Activated CD8-positive, alpha-beta memory T cell treated with anti-CD3 and anti-CD28 coated beads, Interleukin-2, amount 50 U/mL, for 4 hours (primary cell): ENCODE results near the gene MOGAT3.

ENCODE experiments used
- DNase-seq: peaks from one replicate; pipeline ENCODE4 v3.0.0-alpha.2; 2020

The MOGAT3 gene

DNA sequence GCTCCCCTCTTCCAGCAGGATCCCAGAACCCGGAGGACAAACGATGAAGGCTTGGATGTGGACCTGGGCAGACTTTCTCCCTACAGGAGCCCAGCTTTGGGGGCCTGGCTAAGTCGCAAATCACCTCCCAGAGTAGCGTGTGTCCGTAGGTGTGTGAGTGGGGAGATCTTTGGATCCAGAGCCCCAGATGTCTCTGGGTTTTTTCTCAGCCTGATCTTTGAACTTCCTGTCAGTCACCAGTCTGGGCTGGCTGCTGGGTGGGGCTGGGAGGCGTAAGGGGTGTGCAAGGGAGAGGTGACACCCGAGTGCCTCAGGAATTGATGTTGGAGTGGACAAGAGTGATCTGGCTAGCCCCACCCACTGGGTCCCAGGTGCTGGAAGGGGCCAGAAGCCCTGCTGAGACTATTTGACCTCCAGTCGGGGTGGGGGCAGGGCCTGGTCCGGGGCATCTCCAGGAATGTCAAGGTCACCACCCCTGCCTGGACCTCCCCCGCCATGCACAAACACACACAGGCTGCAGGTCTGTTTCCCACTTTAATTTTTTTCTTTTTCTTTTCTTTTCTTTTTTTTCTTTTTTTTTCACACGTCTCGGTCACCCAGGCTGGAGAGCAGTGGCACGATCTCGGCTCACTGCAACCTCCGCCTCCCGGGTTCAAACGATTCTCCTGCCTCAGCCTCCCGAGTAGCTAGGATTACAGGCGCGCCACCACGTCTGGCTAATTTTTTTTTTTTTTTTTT lies at the start of gene MOGAT3:
MOGAT3 (minus strand) TSS at position 175 of the 738 bp plus-strand sequence. CDS start 182 bp downstream, outside the sequence.
- no peak for DNase-seq

DNA sequence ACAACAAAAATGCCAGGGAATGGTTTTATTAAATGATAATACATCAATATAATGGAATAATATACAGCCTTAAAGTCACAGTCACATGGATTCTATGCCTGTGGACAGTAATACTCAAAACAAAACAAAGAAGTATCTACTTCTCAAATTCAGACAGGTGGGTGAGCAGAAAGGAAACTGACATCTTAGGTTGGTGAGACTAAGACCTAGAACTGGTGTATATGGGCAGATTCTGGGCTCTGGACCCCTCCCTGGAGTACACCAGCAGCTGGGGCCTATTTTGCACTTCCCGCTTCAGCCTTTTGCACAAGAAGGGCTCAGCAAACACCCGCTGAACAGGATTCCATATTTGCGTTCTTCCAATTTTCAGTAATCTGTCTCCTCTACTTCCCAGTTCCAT lies 49.5 kb upstream of the MOGAT3 start:
- no peak for DNase-seq

- DNase-seq, result no peak
Observed at GRCh38 chr7:101248276-101248675, 47.4 kb upstream of the MOGAT3 start.

GRCh38 chr7:101245147-101245668 lies 44.4 kb upstream of the MOGAT3 start:
- no peak for DNase-seq

DNA sequence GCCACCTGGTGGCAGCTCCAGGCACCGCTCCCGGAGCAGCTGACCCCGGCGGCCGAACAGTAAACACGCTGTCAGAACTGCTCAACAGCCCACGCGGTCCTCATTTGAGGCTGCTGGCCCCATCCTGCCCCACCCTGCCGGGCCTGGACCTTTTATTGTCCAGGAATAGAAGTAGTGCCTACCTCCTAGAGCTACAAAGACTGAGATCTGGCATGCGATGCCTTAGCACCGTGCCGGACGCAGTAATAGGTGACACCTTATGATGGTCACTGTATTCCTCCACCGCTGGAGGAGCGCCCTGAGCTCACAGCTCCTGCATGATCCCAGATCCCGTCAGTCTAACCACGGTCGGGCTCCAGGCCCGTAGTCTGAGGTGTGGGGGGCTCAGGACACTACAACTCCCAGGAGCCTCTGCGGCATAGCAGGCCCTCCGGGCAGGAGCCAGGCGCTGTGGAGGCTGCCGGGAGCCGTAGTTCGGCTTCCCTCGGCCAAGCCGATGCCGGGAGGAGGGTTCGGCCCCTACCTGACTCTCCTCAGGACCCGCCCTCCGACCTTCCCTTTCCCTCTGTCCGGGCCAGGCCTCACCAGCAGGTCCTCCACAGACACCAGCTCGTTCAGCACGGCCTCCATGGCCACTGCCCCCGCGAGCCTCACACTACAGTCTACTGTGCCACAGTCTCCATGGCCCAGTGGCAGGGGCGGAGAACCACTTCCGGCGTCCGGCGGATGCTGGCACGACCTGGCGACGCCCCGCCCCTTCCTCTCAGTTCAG lies 43.7 kb upstream of the MOGAT3 start, which contains the start of gene FIS1:
FIS1 (minus strand) TSS at position 707 of the 772 bp plus-strand sequence; CDS start at position 630, 77 bp downstream.
- DNase-seq, result peak; percentile 91

DNA sequence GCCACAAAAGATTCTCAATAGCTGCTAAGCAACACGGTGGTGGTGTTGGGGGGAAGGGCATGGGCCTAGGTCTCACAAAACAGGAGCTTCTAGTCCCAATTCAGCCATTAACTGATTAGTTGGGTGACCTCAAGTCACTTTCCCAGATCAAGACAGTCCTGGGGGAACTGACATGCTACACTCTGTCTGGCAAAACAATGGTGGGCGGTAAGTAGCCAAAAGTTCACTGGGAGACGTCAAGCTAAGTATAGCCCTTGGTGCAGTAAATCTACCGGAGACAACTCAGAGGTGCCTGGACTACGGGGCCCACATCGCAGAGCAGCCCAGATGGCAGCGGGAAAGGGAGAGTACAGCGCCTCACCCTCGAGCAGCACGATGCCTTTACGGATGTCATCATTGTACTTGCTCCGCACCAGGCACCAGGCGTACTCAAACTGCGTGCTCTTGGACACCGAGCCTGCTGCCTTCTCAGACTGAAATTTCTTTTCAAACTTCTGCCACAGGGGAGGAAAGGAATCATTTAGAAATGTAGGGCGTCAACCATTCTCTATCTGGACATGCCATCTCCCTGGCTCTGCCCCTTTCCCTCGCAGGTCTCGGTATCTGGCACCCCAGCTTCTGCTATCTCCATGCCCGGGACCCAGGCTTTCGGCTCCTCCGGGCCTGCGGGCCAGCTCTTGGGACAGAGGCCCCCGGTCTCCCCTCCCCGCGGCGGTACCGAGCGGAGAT lies 43.0 kb upstream of the MOGAT3 start:
- DNase-seq, result no peak

DNA sequence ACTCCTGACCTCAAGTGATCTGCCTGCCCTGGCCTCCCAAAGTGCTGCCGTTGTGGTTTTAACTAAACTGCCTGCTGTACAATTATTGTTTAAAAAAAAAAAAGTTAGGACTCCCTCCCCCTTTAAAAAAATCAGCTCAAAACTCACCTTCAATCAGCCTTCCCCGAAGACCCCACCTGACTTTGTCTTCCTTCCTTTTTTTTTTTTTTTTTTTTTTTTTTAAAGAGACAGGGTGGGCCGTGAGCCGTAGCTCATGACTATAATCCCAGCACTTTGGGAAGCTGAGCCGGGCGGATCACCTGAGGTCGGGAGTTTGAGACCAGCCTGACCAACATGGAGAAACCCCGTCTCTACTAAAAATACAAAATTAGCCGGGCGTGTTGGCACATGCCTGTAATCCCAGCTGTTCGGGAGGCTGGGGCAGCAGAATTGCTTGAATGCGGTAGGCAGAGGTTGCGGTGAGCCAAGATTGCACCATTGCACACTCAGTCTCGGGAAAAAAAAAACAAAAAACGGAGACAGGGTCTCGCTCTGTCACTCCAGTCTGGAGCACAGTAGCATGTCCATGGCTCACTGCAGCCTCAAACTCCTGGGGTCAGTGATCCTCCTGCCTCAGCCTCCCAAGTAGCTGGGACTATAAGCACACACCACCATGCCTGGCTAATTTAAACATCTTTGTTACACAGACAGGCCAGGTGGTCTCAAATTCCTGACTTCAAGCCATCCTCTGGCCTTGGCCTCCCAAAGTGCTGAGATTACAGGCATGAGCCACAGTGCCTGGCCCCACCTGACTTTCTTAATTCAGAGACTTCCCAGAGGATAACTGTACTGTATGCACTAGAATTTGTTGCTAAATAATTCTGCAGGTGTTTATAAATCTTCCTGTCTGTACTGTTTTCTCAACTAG lies 40.9 kb upstream of the MOGAT3 start:
- no peak for DNase-seq

DNA sequence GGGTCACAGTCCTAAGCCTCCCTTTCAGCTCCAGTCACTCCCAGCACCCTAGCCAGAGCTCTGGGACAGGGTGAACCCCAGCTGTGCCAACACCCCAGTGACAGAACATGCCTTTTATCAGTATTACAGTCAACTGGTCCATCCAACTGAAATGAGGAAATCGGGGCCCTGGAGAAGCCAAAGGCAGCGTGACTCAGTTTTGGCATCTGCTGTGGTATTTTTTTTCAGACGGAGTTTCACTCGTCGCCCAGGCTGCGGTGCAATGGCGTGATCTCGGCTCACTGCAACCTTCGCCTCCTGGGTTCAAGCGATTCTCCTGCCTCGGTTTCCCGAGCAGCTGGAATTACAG lies 40.2 kb upstream of the MOGAT3 start:
- DNase-seq, result no peak

GRCh38 chr7:101240226-101241014 lies 39.6 kb upstream of the MOGAT3 start:
- DNase-seq, result no peak

DNA sequence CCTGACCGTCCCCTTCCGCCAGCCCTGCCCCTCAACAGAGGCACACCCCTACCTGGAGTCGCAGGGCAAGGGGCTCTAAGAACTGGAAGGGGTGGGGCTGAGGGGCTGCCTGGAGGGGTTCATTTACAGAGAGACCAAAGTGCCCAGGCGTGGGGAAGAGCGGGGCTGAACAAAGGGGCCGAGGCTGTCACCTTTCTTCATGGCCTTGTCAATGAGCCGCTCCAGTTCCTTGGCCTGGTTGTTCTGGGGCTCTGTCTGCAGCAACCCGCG lies 39.0 kb upstream of the MOGAT3 start:
- no peak for DNase-seq

DNA sequence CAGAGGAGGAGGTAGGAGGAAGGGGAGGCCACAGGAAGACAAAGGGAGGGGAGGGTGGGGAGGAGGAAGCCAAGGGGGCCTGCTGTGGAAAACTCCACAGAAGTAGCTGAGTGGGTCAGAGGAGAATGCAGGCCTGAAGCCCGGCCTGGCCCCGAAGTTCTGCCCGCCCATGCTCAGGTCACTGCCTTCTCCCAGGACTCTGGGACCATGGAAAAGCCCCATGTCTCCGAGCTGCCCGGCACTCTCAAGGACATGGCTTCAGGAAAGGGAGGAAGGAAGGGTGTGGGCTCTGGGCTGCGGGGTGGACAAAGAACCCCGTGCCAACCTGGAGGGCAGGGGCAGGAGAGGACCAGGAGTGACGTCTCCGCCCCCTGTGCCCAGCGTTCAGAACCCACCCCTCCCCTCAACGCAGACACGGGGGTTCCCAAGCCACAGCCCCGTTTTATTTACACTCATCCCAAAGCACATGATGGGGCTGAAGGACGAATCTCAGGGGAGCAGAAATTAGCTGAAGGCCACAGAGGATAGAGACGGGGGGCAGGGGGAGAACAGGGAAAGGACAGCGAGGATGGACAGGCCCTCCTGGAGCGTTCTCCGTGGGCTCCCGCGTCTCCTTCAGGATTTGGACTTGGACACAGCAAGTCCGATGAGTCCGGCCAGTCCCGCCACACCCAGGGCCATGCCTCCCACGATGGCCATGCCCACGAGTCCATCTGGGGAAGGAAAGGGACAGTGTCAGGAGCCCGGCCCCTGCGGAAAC lies 38.5 kb upstream of the MOGAT3 start:
- no peak for DNase-seq

- DNase-seq, result no peak
Observed at GRCh38 chr7:101238226-101239182, 37.7 kb upstream of the MOGAT3 start.

- no peak for DNase-seq
Observed at GRCh38 chr7:101237206-101238067, 36.6 kb upstream of the MOGAT3 start, which contains the start of gene CLDN15. Gene CLDN15, minus strand, starts transcription at chr7:101237802. Its CDS starts 221 bp downstream, at chr7:101237581.

DNA sequence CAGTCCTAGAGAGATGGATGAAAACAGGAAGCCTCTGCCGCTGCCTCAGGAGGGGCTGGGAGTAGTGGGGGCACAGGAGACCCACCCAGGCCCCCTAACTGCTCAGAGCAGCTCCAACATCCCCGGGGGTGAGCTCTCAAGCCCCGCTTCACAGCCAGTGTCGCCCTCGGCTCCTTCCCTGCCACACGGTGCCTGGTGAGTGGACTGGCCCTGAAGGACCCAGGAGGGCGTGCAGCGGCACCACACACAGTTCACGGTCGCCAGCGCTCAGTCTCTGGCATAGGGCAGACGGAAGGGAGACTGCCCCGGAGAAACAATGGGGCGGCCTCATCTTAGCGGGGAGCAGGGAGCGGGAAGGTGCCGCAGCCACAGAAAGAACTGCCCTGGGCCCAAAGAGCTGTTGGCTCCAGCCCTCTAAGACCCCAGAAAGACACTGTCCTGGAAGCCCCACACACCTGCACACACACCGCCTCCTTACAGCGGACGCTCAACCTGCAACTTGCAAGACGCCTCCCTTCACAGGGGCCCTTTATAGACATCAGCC lies 35.5 kb upstream of the MOGAT3 start:
- DNase-seq, result no peak

DNA sequence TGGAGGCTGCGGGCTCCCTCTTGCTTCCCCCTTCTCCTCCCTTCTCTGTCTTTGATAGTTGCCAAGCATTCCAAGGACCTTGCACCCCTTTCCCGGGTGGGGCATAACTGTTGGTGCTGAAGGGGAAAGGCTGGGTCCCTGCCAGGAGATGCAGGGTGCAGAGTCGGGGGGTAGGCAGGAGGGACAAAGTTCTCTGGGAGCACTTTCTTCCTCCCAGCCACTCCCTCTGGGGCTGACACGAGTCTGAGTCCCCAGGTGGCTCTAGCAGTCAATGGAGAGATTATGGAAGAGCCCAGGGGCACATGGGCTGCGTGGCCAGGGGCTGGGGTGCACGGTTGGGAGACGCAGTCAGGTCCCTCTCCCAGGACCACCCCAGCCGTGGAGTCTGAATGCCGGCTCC lies 34.7 kb upstream of the MOGAT3 start:
- DNase-seq, result no peak

DNA sequence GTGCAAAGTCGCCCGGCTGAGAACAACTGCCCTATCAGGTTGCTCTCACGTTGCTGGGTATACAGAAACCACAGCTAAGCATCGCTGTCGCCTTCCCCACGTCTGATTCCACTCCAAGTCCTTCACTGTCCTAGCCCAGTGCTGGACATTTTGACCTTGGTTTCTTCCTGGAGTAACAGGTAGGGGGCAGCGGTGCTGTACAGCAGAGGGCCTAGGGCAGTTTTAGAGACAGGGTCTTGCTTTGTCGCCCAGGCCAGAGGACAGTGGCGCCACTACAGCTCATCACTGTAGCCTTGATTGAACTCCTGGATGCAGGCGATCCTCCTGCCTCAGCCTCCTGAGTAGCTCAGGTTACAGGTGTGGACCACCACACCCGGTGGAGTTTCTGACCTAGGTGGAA lies 34.2 kb upstream of the MOGAT3 start:
- DNase-seq, result no peak

GRCh38 chr7:101234636-101235035 lies 33.8 kb upstream of the MOGAT3 start:
- no peak for DNase-seq

DNA sequence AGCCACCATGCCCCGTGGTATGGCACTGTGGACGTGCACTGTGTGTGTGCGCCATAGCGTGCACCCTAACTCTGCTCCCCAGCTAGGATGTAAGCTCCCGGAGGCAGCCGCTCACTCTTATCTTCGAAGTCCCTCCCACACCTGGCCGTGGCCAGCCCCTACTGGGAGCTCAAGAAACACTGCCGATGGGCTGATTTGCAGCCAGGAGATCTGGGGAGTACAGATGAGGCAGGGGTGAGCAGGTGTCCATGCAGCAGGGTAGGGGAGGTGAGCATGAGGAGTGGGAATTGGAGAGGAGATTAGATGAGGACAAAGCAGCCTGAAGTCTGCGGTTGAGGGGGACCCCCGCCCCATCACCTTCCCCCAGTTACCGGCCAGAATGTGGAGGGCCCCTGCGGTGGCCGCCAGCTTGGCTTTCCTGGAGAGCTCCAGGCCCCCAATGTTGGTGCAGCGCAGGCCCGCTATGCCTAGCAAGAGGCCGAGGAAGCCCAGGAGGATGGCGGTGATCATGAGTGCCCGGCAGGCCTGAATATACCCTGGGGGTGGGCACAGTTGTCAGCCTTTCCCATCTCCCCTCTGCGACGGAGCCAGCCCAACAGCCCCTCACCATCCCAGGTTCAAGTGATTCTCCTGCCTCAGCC lies 33.2 kb upstream of the MOGAT3 start:
- DNase-seq, result no peak
